H1 (cell line): Measurements from ENCODE around the gene RAD51B. TPM values are rescaled to one million over a fixed set of nuclear protein-coding genes. Genes with fewer than 3 reads are reported as not detected.

Experiments used
- ASH2L ChIP-seq: fragments of 200-600, 300-600 bp; sonication (generic); IDR thresholded peaks from one replicate; pipeline ENCODE4 v1.7.1; 2017; ENCODE audit warnings: low read length
- CHD7 ChIP-seq: fragments of 300-600 bp; sonication (generic); IDR thresholded peaks from 2 replicates; pipeline ENCODE4 v1.7.1; 2012; ENCODE audit warnings: low read length, moderate library complexity, mild to moderate bottlenecking, inconsistent platforms; ENCODE audit not compliant: insufficient replicate concordance
- GABPA ChIP-seq: IDR thresholded peaks from 2 replicates; pipeline ENCODE4 v1.6.1; 2011; ENCODE audit warnings: mild to moderate bottlenecking, low read length, moderate library complexity, borderline replicate concordance; ENCODE audit not compliant: insufficient read depth
- JUN ChIP-seq: IDR thresholded peaks from 2 replicates; pipeline ENCODE4 v1.6.1; 2011; ENCODE audit warnings: low read depth, mild to moderate bottlenecking, improper control_type of control experiment, low read length
- KDM1A ChIP-seq: fragments of 200-600, 300-600 bp; sonication (generic); IDR thresholded peaks from 2 replicates; pipeline ENCODE4 v1.7.1; 2016; ENCODE audit warnings: mild to moderate bottlenecking, low read length, borderline replicate concordance
- PHF8 ChIP-seq: fragments of 200-600 bp; sonication (generic); conservative IDR thresholded peaks from 2 replicates; pipeline ENCODE4 v1.7.1; 2012; ENCODE audit warnings: low read depth, mild to moderate bottlenecking, inconsistent platforms, low read length, moderate library complexity
- RAD21 ChIP-seq, 2 experiments: IDR thresholded peaks in 1 of 2; conservative IDR thresholded peaks in 1 of 2; 2 replicates each; pipeline ENCODE4 v1.6.1; 2011; ENCODE audit warnings: low read depth in 2 of 2, low read length in 2 of 2, improper control_type of control experiment in 1 of 2, inconsistent platforms in 1 of 2, mild to moderate bottlenecking in 1 of 2, moderate library complexity in 1 of 2
- SIN3A ChIP-seq, 2 experiments: IDR thresholded peaks in 1 of 2; conservative IDR thresholded peaks in 1 of 2; 2 replicates each; pipeline ENCODE4 v1.6.1; 2011 to 2012; ENCODE audit warnings: low read length in 2 of 2, improper control_type of control experiment in 1 of 2, low read depth in 1 of 2, mild to moderate bottlenecking in 1 of 2
- ZNF274 ChIP-seq: IDR thresholded peaks from 2 replicates; pipeline ENCODE4 v1.7.0; 2012; ENCODE audit warnings: low read length, borderline replicate concordance; ENCODE audit errors: extremely low read depth
- polyA plus RNA-seq, 7 experiments: library from polyadenylated mRNA; depleted of rRNA in 3 of 7; stranded (reverse) in 5 of 7; unstranded in 2 of 7; fragments of >200 nt in 5 of 7; fragments of 200-250 nt in 2 of 7; gene quantifications; 1 replicate in 5 of 7; 2 replicates in 1 of 7; 4 replicates in 1 of 7; pipeline versions ENCODE4 v1.2.1 to v1.2.3, GENCODE V29; 2011 to 2013; ENCODE audit warnings: missing spikeins in 2 of 7, mixed read lengths in 2 of 7
- total RNA-seq: library from RNA; stranded (reverse); fragmentation: NEBNext Ultra II Directional; extraction: Animal tissue kit (Norgen Biotek cat#: 25700); gene quantifications from 2 replicates; pipeline ENCODE4 v1.2.1, GENCODE V29; 2021

Gene RAD51B
- total and polyA plus RNA-seq, 2 of the 8 experiments (the other 6 are each of a cell fraction or from before 2014, with no cell fraction given), result 3.9 to 14.9 TPM

DNA sequence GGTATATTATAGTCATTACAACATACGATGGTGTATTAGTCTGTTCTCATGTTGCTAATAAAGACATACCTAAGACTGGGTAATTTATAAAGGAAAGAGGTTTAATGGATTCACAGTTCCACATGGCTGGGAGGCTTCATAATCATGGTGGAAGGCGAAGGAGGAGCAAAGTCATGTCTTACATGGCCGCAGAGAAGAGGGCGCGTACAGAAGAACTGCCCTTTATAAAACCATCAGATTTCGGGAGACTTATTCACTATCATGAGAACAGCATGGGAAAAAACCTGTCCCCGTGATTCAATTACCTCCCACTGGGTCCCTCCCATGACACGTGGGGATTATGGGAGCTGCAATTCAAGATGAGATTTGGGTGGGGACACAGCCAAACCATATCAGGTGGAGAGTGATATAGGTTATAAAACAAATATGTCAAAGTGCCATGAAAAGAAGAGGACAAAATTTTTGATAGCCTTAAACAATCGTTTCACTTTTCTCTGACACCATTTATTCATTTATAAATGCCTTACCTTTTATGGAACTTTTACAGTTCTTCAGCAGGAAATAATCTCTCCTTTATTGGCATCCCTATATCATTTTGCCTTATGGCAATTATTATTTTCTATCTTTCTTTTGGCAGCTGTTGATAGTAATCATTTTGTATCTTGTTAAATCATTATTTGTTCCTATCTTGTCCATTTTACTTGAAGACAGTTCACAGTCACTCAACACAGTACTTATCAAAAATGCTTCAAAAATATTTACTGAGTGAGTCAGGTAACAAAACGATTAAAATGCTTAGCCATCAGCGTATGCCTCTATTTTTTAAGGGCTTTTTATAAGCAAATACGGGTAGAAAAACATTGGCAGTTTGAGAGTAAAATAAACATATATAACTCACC, 196.0 kb downstream of the RAD51B start (continued):
- TF ChIP-seq CHD7 (no peak), PHF8 (no peak), KDM1A (no peak), RAD21 (IDR thresholded peaks at IDR 0.05 in 1 of 2, conservative IDR thresholded peaks at IDR 0.05 in 1 of 2; ENCODE audit: low read depth in 2 of 2, low read length in 2 of 2) (no peak), JUN (no peak), ASH2L (no peak), ZNF274 (no peak), GABPA (no peak), SIN3A (conservative IDR thresholded peaks at IDR 0.05 in 1 of 2, IDR thresholded peaks at IDR 0.05 in 1 of 2; ENCODE audit: low read depth in 1 of 2, low read length in 2 of 2) (no peak)
